ENCODE data around the gene PERCC1.

DNA sequence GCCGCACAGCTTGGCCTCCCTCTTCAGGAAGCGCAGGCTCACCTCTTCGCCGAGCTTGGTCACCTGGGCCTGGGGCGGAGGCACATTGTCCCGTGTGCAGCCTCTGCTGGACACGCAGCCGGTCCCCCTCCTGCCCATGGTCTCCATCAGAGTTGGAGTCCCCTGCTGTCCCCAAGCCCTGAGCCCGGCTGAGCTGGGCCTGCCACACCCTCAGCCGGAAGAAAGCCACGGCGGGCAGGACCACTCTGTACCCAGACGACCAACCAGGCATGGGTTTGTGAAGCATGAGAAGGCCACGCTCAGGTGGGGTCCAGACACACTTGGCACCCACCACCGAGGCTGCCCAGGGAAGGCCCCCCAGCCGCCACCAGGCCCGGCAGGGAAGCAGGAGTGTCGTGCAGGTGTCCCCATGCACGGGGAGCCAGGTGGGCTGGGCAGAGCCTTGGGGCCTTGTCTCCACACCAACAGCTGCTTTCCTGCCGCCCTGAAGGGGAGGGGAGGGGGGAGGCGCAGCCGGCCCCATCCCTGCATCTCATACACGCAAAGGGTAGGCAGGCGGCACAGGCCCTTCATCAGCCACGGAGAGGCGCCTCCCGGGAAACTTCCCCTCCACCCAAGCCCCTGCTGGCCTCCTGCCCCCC is 8.3 kb downstream of the PERCC1 start:
- TF ChIP-seq, protein P1, sequence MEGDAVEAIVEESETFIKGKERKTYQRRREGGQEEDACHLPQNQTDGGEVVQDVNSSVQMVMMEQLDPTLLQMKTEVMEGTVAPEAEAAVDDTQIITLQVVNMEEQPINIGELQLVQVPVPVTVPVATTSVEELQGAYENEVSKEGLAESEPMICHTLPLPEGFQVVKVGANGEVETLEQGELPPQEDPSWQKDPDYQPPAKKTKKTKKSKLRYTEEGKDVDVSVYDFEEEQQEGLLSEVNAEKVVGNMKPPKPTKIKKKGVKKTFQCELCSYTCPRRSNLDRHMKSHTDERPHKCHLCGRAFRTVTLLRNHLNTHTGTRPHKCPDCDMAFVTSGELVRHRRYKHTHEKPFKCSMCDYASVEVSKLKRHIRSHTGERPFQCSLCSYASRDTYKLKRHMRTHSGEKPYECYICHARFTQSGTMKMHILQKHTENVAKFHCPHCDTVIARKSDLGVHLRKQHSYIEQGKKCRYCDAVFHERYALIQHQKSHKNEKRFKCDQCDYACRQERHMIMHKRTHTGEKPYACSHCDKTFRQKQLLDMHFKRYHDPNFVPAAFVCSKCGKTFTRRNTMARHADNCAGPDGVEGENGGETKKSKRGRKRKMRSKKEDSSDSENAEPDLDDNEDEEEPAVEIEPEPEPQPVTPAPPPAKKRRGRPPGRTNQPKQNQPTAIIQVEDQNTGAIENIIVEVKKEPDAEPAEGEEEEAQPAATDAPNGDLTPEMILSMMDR (conservative IDR thresholded peaks at IDR 0.05; ENCODE audit: low read depth, low read length) = no peak
- TF ChIP-seq EZH2phosphoT487 (IDR thresholded peaks at IDR 0.05; ENCODE audit: borderline replicate concordance, low read length) (no peak), EZH2 (IDR thresholded peaks at IDR 0.05; ENCODE audit: low read length, unreplicated experiment) (no peak)

All from PC-3 (cell line).